Measurements from ENCODE around the gene URAD.

Gene URAD

DNA sequence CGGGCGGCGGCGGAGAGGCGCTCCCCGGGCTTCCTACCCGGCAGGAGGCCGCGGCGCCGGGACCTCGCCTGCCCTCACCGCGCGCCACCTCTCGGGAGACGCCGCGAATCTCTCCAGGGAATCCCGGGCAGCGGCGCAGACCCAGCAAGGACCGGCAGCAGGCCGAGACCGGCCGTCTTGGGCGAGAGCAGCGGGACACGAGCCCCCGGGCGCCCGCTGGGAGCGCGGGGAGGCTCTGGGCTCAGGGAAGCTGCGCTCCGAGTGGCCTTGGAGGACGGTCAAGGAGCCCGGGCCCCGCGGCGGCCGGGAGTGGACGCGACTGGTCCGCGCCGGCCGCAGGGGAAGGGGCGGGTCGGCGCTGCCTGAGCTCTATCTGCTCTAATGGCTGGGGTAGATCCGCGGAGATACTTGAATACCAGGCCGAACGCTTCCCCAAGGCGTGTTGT lies 34.1 kb downstream of the URAD start:
- no peak for DNase-seq

DNA sequence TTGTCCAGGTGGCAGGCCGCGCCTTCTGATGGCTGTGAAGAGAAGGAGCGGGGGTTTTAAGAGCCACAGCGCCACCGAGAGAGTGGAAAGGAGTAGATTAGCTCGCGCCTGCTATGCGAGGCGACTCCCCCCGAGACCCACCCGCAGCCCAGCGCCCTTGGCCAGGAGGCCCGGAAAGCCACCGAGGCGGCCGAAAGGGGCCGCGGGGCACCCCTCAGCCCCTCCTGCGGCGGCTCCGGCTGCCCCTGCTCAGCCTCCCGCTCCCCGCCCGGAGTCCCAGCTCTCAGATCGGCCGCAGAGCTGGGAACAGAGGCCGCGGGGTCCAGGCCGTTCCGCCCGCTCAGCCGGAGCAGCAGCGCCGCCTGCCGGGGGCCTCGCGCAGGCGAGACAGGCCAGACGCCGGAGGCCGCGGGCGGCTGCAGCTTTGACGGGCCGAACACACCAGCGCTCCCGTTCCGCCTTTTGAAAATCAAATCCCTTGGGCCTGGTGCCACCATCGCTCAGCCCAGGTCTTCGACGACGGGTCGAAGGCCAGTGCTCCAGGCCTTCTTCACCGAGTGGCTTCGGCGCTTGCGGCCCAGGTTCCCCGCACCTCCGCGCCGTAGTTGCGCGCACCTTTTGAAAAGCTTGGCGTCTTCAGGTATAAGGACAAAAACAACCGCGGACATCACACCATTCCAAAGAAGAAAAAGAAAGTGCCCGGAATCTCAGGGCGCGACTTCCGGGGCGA lies 34.7 kb downstream of the URAD start:
- peak; percentile 41 for DNase-seq

DNA sequence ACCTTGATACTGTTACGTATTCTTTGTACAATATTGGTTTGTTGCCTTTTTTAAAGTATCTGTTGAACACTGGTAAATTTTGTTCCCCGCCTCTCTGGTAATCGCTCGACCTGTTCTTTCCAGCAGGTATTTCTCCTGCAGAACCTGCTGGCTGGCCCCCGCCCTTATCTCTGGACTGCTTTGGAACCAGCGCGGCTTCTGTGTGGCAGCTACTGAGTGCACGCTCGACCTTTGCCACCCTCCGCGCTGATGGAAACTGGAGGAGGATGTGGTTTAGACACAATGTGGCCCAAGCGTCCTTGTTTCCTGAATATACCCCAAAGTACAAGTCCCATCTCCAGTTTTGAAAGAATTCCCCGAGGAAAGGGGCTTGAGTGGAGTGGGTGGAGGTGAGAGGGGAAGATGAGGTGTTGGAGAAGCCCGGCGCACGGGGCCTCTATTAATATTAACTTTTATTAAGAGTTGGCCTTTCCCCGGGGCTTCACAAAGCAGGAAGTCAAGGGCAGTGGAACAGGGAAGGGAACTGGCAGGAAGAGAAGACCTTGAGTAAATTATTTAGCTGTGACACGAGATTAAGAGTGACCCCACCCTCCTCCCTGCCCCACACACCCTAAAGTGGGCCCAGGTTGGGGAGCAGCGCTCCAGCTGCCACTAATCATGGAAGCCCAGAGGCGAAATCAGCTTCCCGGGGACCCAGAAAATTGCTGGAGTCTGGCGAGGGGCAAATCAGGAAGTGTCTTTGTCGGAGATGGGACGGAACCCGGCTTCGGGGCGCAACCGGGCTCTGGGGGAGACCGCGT lies 35.4 kb downstream of the URAD start:
- DNase-seq = no peak

DNA sequence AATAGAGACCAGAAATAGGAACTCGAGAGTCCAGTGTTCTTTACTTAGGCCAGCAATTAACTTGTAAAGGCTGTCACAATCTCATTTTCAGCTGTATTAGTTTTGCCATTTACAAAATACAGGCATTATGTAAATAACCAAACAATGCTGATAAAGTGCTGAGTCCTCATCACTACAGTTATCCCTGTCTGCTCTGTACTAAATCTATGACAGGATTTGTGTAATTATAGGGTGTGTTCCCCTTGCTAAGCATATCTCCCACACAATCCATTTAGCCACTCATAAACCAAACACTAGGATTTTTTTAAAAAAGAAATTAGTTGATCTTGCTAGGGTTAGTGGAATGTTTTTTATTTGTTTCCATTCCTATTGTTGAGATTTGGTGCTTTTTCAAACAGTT lies 45.5 kb downstream of the URAD start:
- DNase-seq = no peak

DNA sequence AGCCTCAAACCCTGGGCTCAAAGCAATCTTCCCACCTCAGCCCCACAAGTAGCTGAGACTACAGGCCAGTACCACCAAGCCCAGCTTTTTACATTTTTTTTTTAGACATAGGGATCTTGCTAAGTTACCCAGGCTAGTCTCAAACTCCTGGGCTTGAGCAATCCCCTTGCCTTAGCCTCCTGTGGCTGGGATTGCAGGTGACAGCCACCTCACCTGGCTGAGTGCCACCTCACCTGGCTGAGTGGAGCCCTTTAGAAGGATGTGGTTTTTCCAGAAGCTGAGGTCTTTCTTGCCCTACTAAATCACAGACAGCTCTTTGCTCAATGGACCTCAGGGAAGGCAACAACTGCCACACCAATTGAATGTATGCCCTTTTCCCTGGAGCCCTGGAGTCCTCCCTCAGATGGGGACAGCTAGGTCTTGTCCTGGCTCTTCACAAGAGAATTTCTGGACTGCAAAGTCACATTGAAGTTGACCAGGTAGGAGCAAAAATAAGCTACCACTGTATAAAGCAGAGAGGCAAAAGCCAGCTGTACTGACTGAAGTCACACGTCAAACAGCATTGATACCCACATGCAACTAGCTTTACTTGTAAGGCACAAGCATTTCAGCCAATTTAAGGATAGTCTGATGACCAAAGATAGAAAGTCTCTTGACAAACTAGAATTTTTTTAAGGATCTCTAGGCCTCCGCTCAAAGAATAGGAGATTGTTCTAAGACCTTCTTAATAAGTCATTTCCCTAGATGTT lies 54.7 kb downstream of the URAD start:
- no peak for DNase-seq

DNA sequence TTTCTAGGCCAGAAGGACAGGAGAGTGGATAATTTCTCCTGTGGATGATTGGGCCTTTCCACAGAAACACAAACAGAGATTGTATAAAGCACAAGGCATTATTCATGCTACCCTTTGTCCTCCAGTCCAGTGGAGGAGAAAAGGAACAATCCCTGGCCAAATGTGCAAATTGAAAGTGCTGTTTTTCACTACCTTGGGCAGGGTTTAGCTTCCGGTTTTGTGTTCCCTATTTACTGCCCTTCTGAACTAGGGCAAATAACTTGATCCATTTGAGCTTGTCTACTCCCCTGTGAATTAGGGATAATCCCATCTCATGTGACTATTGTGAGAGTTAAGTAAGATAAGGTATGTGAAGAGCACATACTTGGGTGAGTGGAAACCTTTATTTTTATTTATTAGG lies 55.4 kb downstream of the URAD start:
- no peak for DNase-seq

DNA sequence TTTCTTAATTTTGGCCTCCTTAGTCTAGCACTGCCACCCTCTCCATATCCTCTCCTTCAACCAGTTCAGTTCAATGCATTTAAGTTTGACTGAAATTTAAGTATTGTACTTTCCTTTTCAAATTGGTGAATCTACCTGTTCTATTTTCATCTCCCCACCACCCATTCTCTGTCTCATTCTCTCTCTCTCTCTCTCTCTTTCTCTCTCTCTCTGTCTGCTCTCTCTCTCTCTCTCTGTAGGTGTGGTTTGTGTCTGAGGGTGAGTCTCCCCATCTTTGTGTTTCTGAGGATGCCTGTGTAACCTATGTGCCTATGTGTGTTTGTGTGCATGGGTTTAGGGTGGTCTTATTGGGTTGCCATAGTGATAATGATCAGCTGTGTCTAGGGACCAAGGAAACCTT lies 58.6 kb downstream of the URAD start:
- DNase-seq = no peak

DNA sequence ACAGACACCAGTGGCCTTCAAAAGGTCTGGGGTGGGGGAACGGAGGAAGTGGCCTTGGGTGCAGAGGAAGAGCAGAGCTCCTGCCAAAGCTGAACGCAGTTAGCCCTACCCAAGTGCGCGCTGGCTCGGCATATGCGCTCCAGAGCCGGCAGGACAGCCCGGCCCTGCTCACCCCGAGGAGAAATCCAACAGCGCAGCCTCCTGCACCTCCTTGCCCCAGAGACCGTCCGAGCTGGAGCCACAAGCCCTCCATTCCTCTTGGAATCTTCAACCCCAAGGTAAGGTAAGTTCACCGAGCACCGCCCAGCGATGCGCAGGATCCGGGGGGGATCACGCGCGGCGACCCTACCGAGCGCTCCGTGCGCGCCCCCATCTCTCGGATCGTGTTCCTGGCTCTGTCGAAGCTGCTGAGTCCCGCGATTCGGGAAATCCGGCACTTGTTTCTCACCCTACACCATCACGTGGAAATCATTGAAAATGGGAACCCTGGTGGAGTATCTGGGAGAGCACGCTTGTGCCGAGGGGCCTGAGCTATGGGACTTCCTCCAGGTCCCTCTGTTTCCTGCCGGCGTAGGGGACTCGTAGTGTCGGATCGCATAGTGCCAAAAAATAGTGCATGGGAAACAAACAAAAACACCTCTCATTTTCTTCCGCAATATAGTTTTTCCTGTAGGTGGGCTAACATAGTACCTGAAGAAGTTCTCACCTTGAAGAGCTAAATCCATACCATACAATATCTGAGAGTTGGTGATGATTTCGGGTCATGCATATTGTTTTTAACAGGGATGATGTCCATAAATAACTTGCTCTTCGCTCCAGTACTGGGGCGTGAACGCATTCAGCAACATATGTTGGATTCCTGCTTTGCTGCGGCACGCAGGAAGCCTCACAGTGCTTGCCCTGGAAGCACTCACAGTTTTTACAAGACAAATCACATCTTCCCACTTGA lies 59.4 kb downstream of the URAD start:
- DNase-seq = no peak

DNA sequence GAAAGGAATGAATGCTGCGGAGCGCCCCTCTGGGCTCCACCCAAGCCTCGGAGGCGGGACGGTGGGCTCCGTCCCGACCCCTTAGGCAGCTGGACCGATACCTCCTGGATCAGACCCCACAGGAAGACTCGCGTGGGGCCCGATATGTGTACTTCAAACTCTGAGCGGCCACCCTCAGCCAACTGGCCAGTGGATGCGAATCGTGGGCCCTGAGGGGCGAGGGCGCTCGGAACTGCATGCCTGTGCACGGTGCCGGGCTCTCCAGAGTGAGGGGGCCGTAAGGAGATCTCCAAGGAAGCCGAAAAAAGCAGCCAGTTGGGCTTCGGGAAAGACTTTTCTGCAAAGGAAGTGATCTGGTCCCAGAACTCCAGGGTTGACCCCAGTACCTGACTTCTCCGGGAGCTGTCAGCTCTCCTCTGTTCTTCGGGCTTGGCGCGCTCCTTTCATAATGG lies 60.1 kb downstream of the URAD start:
- DNase-seq = no peak
